22Rv1 (cell line): ENCODE measurements around the gene LRCH2.

ENCODE experiments used
- H3K27ac ChIP-seq: fragments of 450-650 bp; 2 replicates; pipeline ENCODE4 v1.5.1; 2017
- CTCF ChIP-seq: fragments of 450-650 bp; IDR thresholded peaks from 2 replicates; pipeline ENCODE4 v1.5.1; 2017; ENCODE audit warnings: mild to moderate bottlenecking
- ZFX ChIP-seq: fragments of 450-650 bp; IDR thresholded peaks from 2 replicates; pipeline ENCODE4 v1.6.1; 2017; ENCODE audit warnings: antibody characterized with exemption, borderline replicate concordance

LRCH2 gene

DNA sequence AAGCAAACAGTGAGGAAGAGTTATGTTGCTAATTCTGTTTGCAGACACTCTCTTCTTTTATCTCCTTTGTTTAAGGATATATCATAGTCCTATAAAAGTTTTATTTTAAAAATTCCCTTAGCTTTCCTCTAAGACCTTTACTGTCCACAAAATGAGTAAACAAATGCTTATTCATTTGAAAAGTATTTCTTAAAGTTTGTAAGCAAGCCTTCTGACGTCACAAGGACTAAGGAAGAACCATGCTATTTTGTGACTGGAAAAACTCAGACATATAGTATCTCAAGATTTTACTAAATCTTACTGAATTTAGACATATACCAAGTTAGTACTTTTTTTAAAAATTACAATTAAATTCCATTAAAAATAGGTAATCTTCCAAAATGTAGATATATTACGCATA, 49.9 kb downstream of the LRCH2 start:
- TF ChIP-seq CTCF, result no peak
- TF ChIP-seq ZFX, result no peak
- no peak overlapping the region for H3K27ac ChIP-seq

GRCh38 chrX:115178473-115178872, 55.4 kb downstream of the LRCH2 start:
- TF ChIP-seq CTCF, result no peak
- TF ChIP-seq ZFX, result no peak
- no peak overlapping the region for H3K27ac ChIP-seq

DNA sequence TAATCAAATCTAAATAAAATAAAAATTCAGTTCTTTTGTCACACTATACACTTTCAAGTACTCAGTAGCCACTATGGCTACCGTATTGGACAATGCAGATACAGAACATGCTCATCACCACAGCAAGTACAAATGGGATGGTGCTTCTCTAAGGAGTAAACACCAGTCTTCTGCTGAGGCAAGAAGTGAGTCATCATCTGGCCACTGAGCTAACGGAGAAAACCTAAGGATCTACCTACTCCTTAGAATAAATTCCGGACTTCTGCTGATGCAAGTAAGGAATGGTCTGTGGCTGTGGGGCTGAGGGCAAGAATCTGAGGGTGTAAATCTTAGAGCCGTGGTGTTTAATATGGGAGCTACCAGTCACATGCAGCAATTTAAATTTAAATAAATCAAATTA, 56.0 kb downstream of the LRCH2 start:
- TF ChIP-seq ZFX (no peak), CTCF (no peak)
- H3K27ac ChIP-seq, result no peak overlapping the region

DNA sequence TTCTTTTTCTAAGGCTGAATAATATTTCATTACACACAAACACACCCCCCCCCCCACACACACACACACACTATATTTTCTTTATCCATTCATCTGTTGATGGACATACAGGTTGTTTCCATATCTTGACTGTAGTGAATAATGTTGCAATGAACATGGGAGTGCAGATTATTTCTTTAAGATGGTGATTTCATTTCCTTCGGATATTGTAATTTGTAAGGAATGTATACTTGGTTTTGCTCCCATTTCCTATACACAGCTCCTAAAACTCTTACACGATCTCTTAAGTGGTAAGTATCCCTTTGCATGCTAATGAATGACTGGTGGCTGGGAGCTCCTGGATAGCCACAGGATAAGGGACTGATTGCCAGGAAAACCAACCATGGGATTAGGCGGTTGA, 59.3 kb downstream of the LRCH2 start:
- H3K27ac ChIP-seq, result no peak overlapping the region
- TF ChIP-seq ZFX (no peak), CTCF (no peak)

DNA sequence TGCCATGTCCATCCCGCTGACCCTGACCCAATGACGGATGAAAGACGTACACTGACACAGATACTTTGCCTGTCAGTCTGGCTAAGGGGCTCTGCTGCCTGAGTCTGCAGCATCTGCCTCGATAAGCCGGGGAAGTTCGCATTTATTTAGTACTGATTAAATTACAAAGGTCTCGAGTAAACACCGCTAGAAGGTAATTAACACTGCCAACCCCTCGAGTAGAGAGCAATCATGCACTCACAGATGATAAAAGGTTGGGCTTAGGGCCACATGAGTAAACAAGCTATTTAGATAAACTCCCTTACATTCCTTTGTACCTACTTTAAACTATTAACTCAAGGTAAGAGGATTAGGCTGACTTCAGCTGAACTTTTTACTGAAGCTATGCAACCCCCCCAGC, 60.7 kb downstream of the LRCH2 start:
- TF ChIP-seq ZFX (no peak), CTCF (no peak)
- H3K27ac ChIP-seq, result no peak overlapping the region

DNA sequence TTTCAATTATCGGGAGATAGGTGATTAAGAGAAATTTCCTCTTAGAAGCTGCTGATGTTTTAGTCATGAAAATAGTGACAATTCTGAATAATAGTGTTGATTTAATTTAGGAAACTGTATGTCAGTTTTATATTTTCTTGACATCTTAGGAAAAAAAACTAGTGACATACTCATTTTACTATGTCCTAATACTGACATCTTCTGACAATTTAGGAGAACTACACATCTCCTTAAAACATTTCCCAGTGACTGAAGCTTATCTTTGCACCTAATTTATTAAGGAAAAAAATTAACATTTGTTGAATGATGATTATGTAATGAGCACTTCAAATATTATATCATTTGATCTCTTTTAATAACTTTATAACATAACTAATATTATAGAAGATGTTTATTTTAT, 86.7 kb downstream of the LRCH2 start:
- TF ChIP-seq ZFX (no peak), CTCF (peak; percentile 55)
- no peak overlapping the region for H3K27ac ChIP-seq

GRCh38 chrX:115142057-115142456, 91.8 kb downstream of the LRCH2 start:
- no peak for TF ChIP-seq ZFX
- no peak for TF ChIP-seq CTCF
- H3K27ac ChIP-seq, result no peak overlapping the region
